Neural progenitor cell (in vitro differentiated cells): ENCODE data around the gene ASCL3. TPM values are rescaled to one million over a fixed set of nuclear protein-coding genes. Genes with fewer than 3 reads are reported as not detected.

Source experiments
- DNase-seq: peaks from one replicate; pipeline ENCODE4 v3.0.0-alpha.2; 2016; ENCODE audit warnings: low spot score
- H2AFZ ChIP-seq: fragments of 200-600 bp; sonication (generic); replicated peaks from 2 replicates; pipeline ENCODE4 v1.6.1; 2016; ENCODE audit warnings: antibody characterized with exemption
- H3F3A ChIP-seq: fragments of 200-600 bp; sonication (generic); 2 replicates; pipeline ENCODE4 v1.6.1; 2016; ENCODE audit warnings: antibody characterized with exemption, low read depth
- H3K27ac ChIP-seq: fragments of 200-600 bp; sonication (generic); 2 replicates; pipeline ENCODE4 v1.5.1; 2016; ENCODE audit warnings: mild to moderate bottlenecking
- H3K27me3 ChIP-seq: fragments of 200-600 bp; sonication (generic); 2 replicates; pipeline ENCODE4 v1.6.1; 2016; ENCODE audit warnings: mild to moderate bottlenecking, moderate library complexity
- H3K36me3 ChIP-seq: fragments of 200-600 bp; sonication (generic); 2 replicates; pipeline ENCODE4 v1.5.1; 2016
- H3K4me1 ChIP-seq: fragments of 200-600 bp; sonication (generic); 2 replicates; pipeline ENCODE4 v1.6.1; 2016; ENCODE audit warnings: mixed run types
- H3K4me2 ChIP-seq: fragments of 200-600 bp; sonication (generic); 2 replicates; pipeline ENCODE4 v1.6.1; 2016
- H3K4me3 ChIP-seq: fragments of 200-600 bp; sonication (generic); 2 replicates; pipeline ENCODE4 v1.5.1; 2016
- H3K79me2 ChIP-seq: fragments of 200-600 bp; sonication (generic); 2 replicates; pipeline ENCODE4 v1.6.1; 2016; ENCODE audit warnings: low read depth
- H3K9ac ChIP-seq: fragments of 200-600 bp; sonication (generic); 2 replicates; pipeline ENCODE4 v1.6.1; 2016
- H3K9me3 ChIP-seq: fragments of 200-600 bp; sonication (generic); 2 replicates; pipeline ENCODE4 v1.5.1; 2016; ENCODE audit warnings: low read depth
- H4K20me1 ChIP-seq: fragments of 200-600 bp; sonication (generic); 2 replicates; pipeline ENCODE4 v1.6.1; 2016; ENCODE audit warnings: low read depth
- H3K27ac Mint-ChIP-seq: 3 replicates; pipeline ENCODE4 v1.8.0; 2021; ENCODE audit warnings: mixed read lengths
- H3K27me3 Mint-ChIP-seq: 2 replicates; pipeline ENCODE4 v1.8.0; 2022; ENCODE audit warnings: low read depth, mild to moderate bottlenecking, inconsistent platforms, moderate library complexity, mixed read lengths; ENCODE audit not compliant: insufficient read depth
- H3K36me3 Mint-ChIP-seq: 3 replicates; pipeline ENCODE4 v1.8.0; 2021; ENCODE audit warnings: mixed read lengths
- H3K4me1 Mint-ChIP-seq: 3 replicates; pipeline ENCODE4 v1.8.0; 2021; ENCODE audit warnings: mixed read lengths
- H3K4me3 Mint-ChIP-seq: 3 replicates; pipeline ENCODE4 v1.8.0; 2021; ENCODE audit warnings: mild to moderate bottlenecking, moderate library complexity, mixed read lengths
- H3K9me3 Mint-ChIP-seq: 3 replicates; pipeline ENCODE4 v1.8.0; 2020; ENCODE audit warnings: mixed read lengths
- CTCF ChIP-seq: fragments of 200-600 bp; sonication (generic); IDR thresholded peaks from 2 replicates; pipeline ENCODE4 v1.5.1; 2017; ENCODE audit warnings: antibody characterized with exemption, mild to moderate bottlenecking
- EZH2 ChIP-seq: fragments of 200-600 bp; sonication (generic); IDR thresholded peaks from 2 replicates; pipeline ENCODE4 v1.6.1; 2017; ENCODE audit warnings: antibody characterized with exemption, mild to moderate bottlenecking, moderate library complexity
- EZH2phosphoT487 ChIP-seq: fragments of 200-600 bp; sonication (generic); IDR thresholded peaks from 2 replicates; pipeline ENCODE4 v1.6.1; 2017; ENCODE audit warnings: antibody characterized with exemption
- total RNA-seq: library from RNA; depleted of rRNA; stranded (reverse); fragments of >200 nt; gene quantifications from 2 replicates; pipeline ENCODE4 v1.2.3, GENCODE V29; 2015; ENCODE audit warnings: low replicate concordance

ASCL3 gene
- total RNA-seq, 1 donor from 2014 or later, result not detected

- H3K9ac ChIP-seq, result no peak overlapping the region
- no peak for TF ChIP-seq EZH2
- no peak for TF ChIP-seq EZH2phosphoT487
- TF ChIP-seq CTCF, result no peak
- H3K9me3 Mint-ChIP-seq, result peaks cover 2% of the 10 kb centered on the region
- H3K4me1 ChIP-seq, result no peaks in the 10 kb centered on the region
- peaks cover 5% of the 10 kb centered on the region for H3K4me1 Mint-ChIP-seq
- H2AFZ ChIP-seq, result no peak overlapping the region
- H3K36me3 Mint-ChIP-seq, result peaks cover 13% of the 10 kb centered on the region
- peaks cover 11% of the 10 kb centered on the region for H3F3A ChIP-seq
- no peaks in the 10 kb centered on the region for H3K27me3 ChIP-seq
- no peak overlapping the region for H3K4me3 ChIP-seq
- H3K4me2 ChIP-seq, result no peak overlapping the region
- H3K27me3 Mint-ChIP-seq, result no peaks in the 10 kb centered on the region
- no peak for DNase-seq
- H3K9me3 ChIP-seq, result no peaks in the 10 kb centered on the region
- H3K27ac Mint-ChIP-seq, result no peak overlapping the region
- H3K4me3 Mint-ChIP-seq, result no peak overlapping the region
- peaks cover 9% of the 10 kb centered on the region for H3K36me3 ChIP-seq
- no peaks in the 10 kb centered on the region for H4K20me1 ChIP-seq
- H3K79me2 ChIP-seq, result peaks cover 16% of the 10 kb centered on the region
- no peak overlapping the region for H3K27ac ChIP-seq
Measured at GRCh38 chr11:8956860-8957259, 14.0 kb upstream of the ASCL3 start.

GRCh38 chr11:8948886-8949285 is 6.1 kb upstream of the ASCL3 start:
- no peak overlapping the region for H3K4me3 ChIP-seq
- peaks cover 14% of the 10 kb centered on the region for H3F3A ChIP-seq
- H3K4me1 ChIP-seq, result peaks cover 11% of the 10 kb centered on the region
- Mint-ChIP-seq H3K4me3 (no peak overlapping the region), H3K27ac (no peak overlapping the region), H3K36me3 (peaks cover 16% of the 10 kb centered on the region), H3K4me1 (peaks cover 5% of the 10 kb centered on the region), H3K9me3 (no peaks in the 10 kb centered on the region), H3K27me3 (no peaks in the 10 kb centered on the region)
- no peak overlapping the region for H3K27ac ChIP-seq
- no peaks in the 10 kb centered on the region for H3K79me2 ChIP-seq
- peak; percentile 36 for DNase-seq
- H3K36me3 ChIP-seq, result peaks cover 4% of the 10 kb centered on the region
- no peak for TF ChIP-seq CTCF
- TF ChIP-seq EZH2, result no peak
- no peak for TF ChIP-seq EZH2phosphoT487
- no peak overlapping the region for H3K9ac ChIP-seq
- H3K9me3 ChIP-seq, result no peaks in the 10 kb centered on the region
- no peaks in the 10 kb centered on the region for H4K20me1 ChIP-seq
- no peak overlapping the region for H2AFZ ChIP-seq
- no peaks in the 10 kb centered on the region for H3K27me3 ChIP-seq
- peak overlapping the region; percentile 45 for H3K4me2 ChIP-seq

- H3F3A ChIP-seq, result peaks cover 14% of the 10 kb centered on the region
- no peaks in the 10 kb centered on the region for H4K20me1 ChIP-seq
- Mint-ChIP-seq H3K4me3 (no peak overlapping the region), H3K27ac (peak overlapping the region; percentile 51), H3K27me3 (no peaks in the 10 kb centered on the region), H3K36me3 (peaks cover 15% of the 10 kb centered on the region), H3K4me1 (peaks cover 5% of the 10 kb centered on the region), H3K9me3 (no peaks in the 10 kb centered on the region)
- no peak overlapping the region for H3K27ac ChIP-seq
- no peak overlapping the region for H3K4me2 ChIP-seq
- DNase-seq, result no peak
- no peaks in the 10 kb centered on the region for H3K79me2 ChIP-seq
- TF ChIP-seq EZH2phosphoT487, result no peak
- TF ChIP-seq CTCF, result no peak
- TF ChIP-seq EZH2, result no peak
- peaks cover 11% of the 10 kb centered on the region for H3K4me1 ChIP-seq
- peaks cover 4% of the 10 kb centered on the region for H3K36me3 ChIP-seq
- H3K27me3 ChIP-seq, result no peaks in the 10 kb centered on the region
- H3K4me3 ChIP-seq, result no peak overlapping the region
- H3K9ac ChIP-seq, result no peak overlapping the region
- H2AFZ ChIP-seq, result no peak overlapping the region
- no peaks in the 10 kb centered on the region for H3K9me3 ChIP-seq
Measured at GRCh38 chr11:8947230-8947943, 4.6 kb upstream of the ASCL3 start.
